G401 (cell line): Measurements from ENCODE around the gene CAMKK2. TPM values are rescaled to one million over a fixed set of nuclear protein-coding genes. Genes with fewer than 3 reads are reported as not detected.

Source experiments
- total RNA-seq: library from RNA; depleted of rRNA; stranded (reverse); fragments of >200 nt; shearing (Covaris generic); gene quantifications from 2 replicates; pipeline ENCODE4 v1.2.3, GENCODE V29; 2014; rRNA removed

The CAMKK2 gene
- total RNA-seq, 1 experiment from 2014 or later, result 27.2 TPM

Other genes starting within 250 kb of the CAMKK2 start
- not detected in 2 replicates for gene P2RX7, start 163.8 kb downstream of the CAMKK2 start, total RNA-seq
- gene P2RX4, start 86.6 kb downstream of the CAMKK2 start, total RNA-seq, result 20.7 and 48.2 TPM in 2 replicates
- 129 and 154 TPM in 2 replicates for gene ANAPC5, start 55.7 kb upstream of the CAMKK2 start, total RNA-seq
- gene RNF34, start 103.4 kb upstream of the CAMKK2 start, total RNA-seq, result 39.0 and 43.8 TPM in 2 replicates